CD8-positive, alpha-beta memory T cell (primary cell): ENCODE data around the gene NFATC3. TPM values are rescaled to one million over a fixed set of nuclear protein-coding genes. Genes with fewer than 3 reads are reported as not detected.
A peak's percentile ranks its signal among the peaks of the same experiment; 100 is the strongest.

Source experiments
- CTCF ChIA-PET: fragments of 350-600 bp; sonication (Branson Sonifier 250); formaldehyde crosslinking; loops from one replicate; lab custom pipeline; 2021; ENCODE audit warnings: antibody characterized with exemption; lab: Charles Lee
- POLR2A ChIA-PET: fragments of 350-600 bp; sonication (Branson Sonifier 250); formaldehyde crosslinking; loops from one replicate; lab custom pipeline; 2021; ENCODE audit warnings: antibody characterized with exemption; lab: Charles Lee
- DNase-seq, 5 donors: peaks; one replicate each; pipeline versions ENCODE4 v3.0.0 to v3.0.0-alpha.2; 2020 to 2022; ENCODE audit warnings: mixed read lengths in 1 of 5
- H3K27ac ChIP-seq: one replicate; pipeline ENCODE4 v1.7.0; 2013; ENCODE audit warnings: low read depth, mild to moderate bottlenecking, low read length, moderate library complexity
- H3K27me3 ChIP-seq: 2 replicates; pipeline ENCODE4 v1.7.0; 2013; ENCODE audit warnings: low read length, mild to moderate bottlenecking; ENCODE audit not compliant: insufficient read depth, poor library complexity, severe bottlenecking
- H3K36me3 ChIP-seq: 2 replicates; pipeline ENCODE4 v1.7.0; 2013; ENCODE audit warnings: mild to moderate bottlenecking, low read length, moderate library complexity; ENCODE audit not compliant: insufficient read depth
- H3K4me1 ChIP-seq: 2 replicates; pipeline ENCODE4 v1.7.0; 2013; ENCODE audit warnings: mild to moderate bottlenecking, low read length, moderate library complexity; ENCODE audit not compliant: insufficient read depth
- H3K4me3 ChIP-seq: 2 replicates; pipeline ENCODE4 v1.7.0; 2013; ENCODE audit warnings: mild to moderate bottlenecking, low read length
- H3K9me3 ChIP-seq: 2 replicates; pipeline ENCODE4 v1.7.0; 2013; ENCODE audit warnings: mild to moderate bottlenecking, low read length
- H3K27ac Mint-ChIP-seq, 8 donors: one replicate each; pipeline ENCODE4 v1.8.0; 2020 to 2021; ENCODE audit warnings: mixed read lengths in 8 of 8, mild to moderate bottlenecking in 6 of 8, inconsistent platforms in 3 of 8, moderate library complexity in 3 of 8
- H3K27me3 Mint-ChIP-seq, 2 donors: one replicate each; pipeline ENCODE4 v1.8.0; 2020 to 2021; ENCODE audit warnings: mixed read lengths in 2 of 2, mild to moderate bottlenecking in 1 of 2, moderate library complexity in 1 of 2
- H3K36me3 Mint-ChIP-seq, 3 donors: one replicate each; pipeline ENCODE4 v1.8.0; 2020 to 2021; ENCODE audit warnings: mixed read lengths in 3 of 3, inconsistent platforms in 1 of 3, mild to moderate bottlenecking in 1 of 3
- H3K4me1 Mint-ChIP-seq, 3 donors: one replicate each; pipeline ENCODE4 v1.8.0; 2020 to 2021; ENCODE audit warnings: mixed read lengths in 3 of 3, inconsistent platforms in 1 of 3, mild to moderate bottlenecking in 1 of 3
- H3K4me3 Mint-ChIP-seq, 7 donors: one replicate each; pipeline ENCODE4 v1.8.0; 2020 to 2021; ENCODE audit warnings: mixed read lengths in 7 of 7, mild to moderate bottlenecking in 6 of 7, moderate library complexity in 4 of 7, inconsistent platforms in 2 of 7
- H3K9me3 Mint-ChIP-seq, 5 donors: one replicate each; pipeline ENCODE4 v1.8.0; 2020 to 2022; ENCODE audit warnings: mixed read lengths in 5 of 5, mild to moderate bottlenecking in 3 of 5, moderate library complexity in 2 of 5, inconsistent platforms in 1 of 5
- polyA plus RNA-seq: library from polyadenylated mRNA; unstranded; fragments of 300-500 nt; fragmentation: Illumina TruSeq; gene quantifications from one replicate; pipeline ENCODE4 v1.2.3, GENCODE V29; 2021
- total RNA-seq, 2 experiments: library from RNA; stranded (reverse); gene quantifications; one replicate each; pipeline ENCODE4 v1.2.3, GENCODE V29; 2021

NFATC3 gene
- total and polyA plus RNA-seq, 3 experiments from 2014 or later: 91.1 to 120 (median 95.9) TPM

- DNase-seq: no peak
- Histone ChIP-seq H3K4me1 (no peaks in the 10 kb centered on the region), H3K9me3 (no peaks in the 10 kb centered on the region), H3K4me3 (no peak overlapping the region), H3K36me3 (peaks cover 29% of the 10 kb centered on the region), H3K27me3 (no peaks in the 10 kb centered on the region), H3K27ac (no peak overlapping the region)
- CTCF ChIA-PET: no interaction called here
- Mint-ChIP-seq H3K36me3 (peaks cover 7 to 75% (median 15%) of the 10 kb centered on the region in 3 donors), H3K9me3 (no peaks in the 10 kb centered on the region), H3K27me3 (no peaks in the 10 kb centered on the region), H3K4me3 (no peak overlapping the region), H3K4me1 (peaks cover 9 to 22% (median 13%) of the 10 kb centered on the region in 3 donors), H3K27ac (peak overlapping the region in 5 of 8 donors; percentile 8 to 60 (median 46))
- POLR2A ChIA-PET: no interaction called here
Observed at GRCh38 chr16:68190736-68191510, 105.8 kb downstream of the NFATC3 start.

GRCh38 chr16:68194251-68194650 is 109.1 kb downstream of the NFATC3 start:
- H3K4me1 ChIP-seq: no peaks in the 10 kb centered on the region
- H3K36me3 ChIP-seq: peaks cover 38% of the 10 kb centered on the region
- Mint-ChIP-seq H3K27me3 (no peaks in the 10 kb centered on the region), H3K27ac (peak overlapping the region in 2 of 8 donors; percentile 5 to 55), H3K4me1 (peaks cover 4 to 18% (median 13%) of the 10 kb centered on the region in 3 donors), H3K36me3 (peaks cover 7 to 52% (median 9%) of the 10 kb centered on the region in 3 donors), H3K4me3 (no peak overlapping the region), H3K9me3 (no peaks in the 10 kb centered on the region)
- no peaks in the 10 kb centered on the region for H3K9me3 ChIP-seq
- ChIA-PET CTCF (no interaction called here), POLR2A (no interaction called here)
- no peak overlapping the region for H3K4me3 ChIP-seq
- no peaks in the 10 kb centered on the region for H3K27me3 ChIP-seq
- H3K27ac ChIP-seq: no peak overlapping the region
- DNase-seq: no peak

GRCh38 chr16:68197250-68197649 is 112.1 kb downstream of the NFATC3 start:
- H3K27me3 Mint-ChIP-seq: no peaks in the 10 kb centered on the region
- ChIA-PET CTCF (no interaction called here), POLR2A (interaction anchor here (1.4 kb wide), 1 partner anchor 18 kb away, joined by 3 read pairs; no protein-coding TSS in a partner anchor)
- peaks cover 0 to 44% (median 2%) of the 10 kb centered on the region in 3 donors for H3K36me3 Mint-ChIP-seq
- no peaks in the 10 kb centered on the region for H3K27me3 ChIP-seq
- no peak overlapping the region for H3K4me3 Mint-ChIP-seq
- no peak overlapping the region for H3K4me3 ChIP-seq
- H3K4me1 ChIP-seq: no peaks in the 10 kb centered on the region
- H3K27ac ChIP-seq: no peak overlapping the region
- peak overlapping the region in 1 of 8 donors; percentile 61 for H3K27ac Mint-ChIP-seq
- H3K9me3 Mint-ChIP-seq: no peaks in the 10 kb centered on the region
- peaks cover 9 to 28% (median 12%) of the 10 kb centered on the region in 3 donors for H3K4me1 Mint-ChIP-seq
- H3K36me3 ChIP-seq: peaks cover 22% of the 10 kb centered on the region
- DNase-seq: no peak
- no peaks in the 10 kb centered on the region for H3K9me3 ChIP-seq

GRCh38 chr16:68200088-68200783 is 115.1 kb downstream of the NFATC3 start:
- peaks cover 9% of the 10 kb centered on the region for H3K36me3 ChIP-seq
- H3K27ac ChIP-seq: no peak overlapping the region
- H3K9me3 ChIP-seq: no peaks in the 10 kb centered on the region
- no peak overlapping the region for H3K4me3 Mint-ChIP-seq
- H3K4me1 ChIP-seq: no peaks in the 10 kb centered on the region
- ChIA-PET POLR2A (no interaction called here), CTCF (interaction anchor here (1.1 kb wide), 1 partner anchor 9 kb away, joined by 4 read pairs; no protein-coding TSS in a partner anchor)
- H3K9me3 Mint-ChIP-seq: no peaks in the 10 kb centered on the region
- H3K27ac Mint-ChIP-seq: peak overlapping the region in 4 of 8 donors; percentile 25 to 59 (median 37)
- no peak overlapping the region for H3K4me3 ChIP-seq
- no peaks in the 10 kb centered on the region for H3K27me3 ChIP-seq
- DNase-seq: no peak
- peaks cover 13 to 18% (median 18%) of the 10 kb centered on the region in 3 donors for H3K4me1 Mint-ChIP-seq
- H3K36me3 Mint-ChIP-seq: peaks cover 0 to 32% (median 2%) of the 10 kb centered on the region in 3 donors
- H3K27me3 Mint-ChIP-seq: no peaks in the 10 kb centered on the region

GRCh38 chr16:68202091-68202519 is 116.9 kb downstream of the NFATC3 start:
- H3K4me3 ChIP-seq: no peak overlapping the region
- no peak for DNase-seq
- no peaks in the 10 kb centered on the region for H3K27me3 ChIP-seq
- Mint-ChIP-seq H3K9me3 (no peaks in the 10 kb centered on the region), H3K4me1 (peaks cover 18 to 25% (median 19%) of the 10 kb centered on the region in 3 donors), H3K27me3 (no peaks in the 10 kb centered on the region), H3K4me3 (no peak overlapping the region), H3K27ac (peak overlapping the region in 3 of 8 donors; percentile 44 to 56 (median 54)), H3K36me3 (peaks cover 0 to 36% (median 2%) of the 10 kb centered on the region in 3 donors)
- POLR2A ChIA-PET: no interaction called here
- H3K4me1 ChIP-seq: no peaks in the 10 kb centered on the region
- no peak overlapping the region for H3K27ac ChIP-seq
- no peaks in the 10 kb centered on the region for H3K9me3 ChIP-seq
- CTCF ChIA-PET: no interaction called here
- H3K36me3 ChIP-seq: peaks cover 9% of the 10 kb centered on the region

- Histone ChIP-seq H3K27ac (no peak overlapping the region), H3K27me3 (no peaks in the 10 kb centered on the region), H3K9me3 (no peaks in the 10 kb centered on the region), H3K4me3 (no peak overlapping the region), H3K36me3 (no peaks in the 10 kb centered on the region), H3K4me1 (peaks cover 10% of the 10 kb centered on the region)
- ChIA-PET CTCF (interaction anchor here (0.8 kb wide), 1 partner anchor 13 kb away, joined by 3 read pairs; no protein-coding TSS in a partner anchor), POLR2A (no interaction called here)
- Mint-ChIP-seq H3K9me3 (no peaks in the 10 kb centered on the region), H3K36me3 (peaks cover 0 to 37% (median 0%) of the 10 kb centered on the region in 3 donors), H3K27ac (peak overlapping the region in 2 of 8 donors; percentile 54 to 88), H3K27me3 (no peaks in the 10 kb centered on the region), H3K4me3 (no peak overlapping the region), H3K4me1 (peaks cover 31 to 41% (median 32%) of the 10 kb centered on the region in 3 donors)
- DNase-seq: no peak
Observed at GRCh38 chr16:68206245-68206644, 121.1 kb downstream of the NFATC3 start.

GRCh38 chr16:68214726-68215125 is 129.6 kb downstream of the NFATC3 start:
- Histone ChIP-seq H3K36me3 (no peaks in the 10 kb centered on the region), H3K27me3 (no peaks in the 10 kb centered on the region), H3K4me3 (no peak overlapping the region), H3K27ac (no peak overlapping the region), H3K9me3 (no peaks in the 10 kb centered on the region), H3K4me1 (peaks cover 16% of the 10 kb centered on the region)
- H3K36me3 Mint-ChIP-seq: peaks cover 0 to 42% (median 6%) of the 10 kb centered on the region in 3 donors
- H3K9me3 Mint-ChIP-seq: no peaks in the 10 kb centered on the region
- no peak overlapping the region for H3K4me3 Mint-ChIP-seq
- ChIA-PET POLR2A (no interaction called here), CTCF (interaction anchor here (1.9 kb wide), 1 partner anchor 15 kb away, joined by 5 read pairs; no protein-coding TSS in a partner anchor)
- H3K4me1 Mint-ChIP-seq: peaks cover 34 to 45% (median 44%) of the 10 kb centered on the region in 3 donors
- no peaks in the 10 kb centered on the region for H3K27me3 Mint-ChIP-seq
- H3K27ac Mint-ChIP-seq: peak overlapping the region in 7 of 8 donors; percentile 4 to 64 (median 46)
- no peak for DNase-seq
